Lower leg skin (tissue), 4 donors: Measurements from ENCODE around the gene SLC5A2. TPM values are rescaled to one million over a fixed set of nuclear protein-coding genes. Genes with fewer than 3 reads are reported as not detected.
"Not testable (repeated sequence)": the region's sequence is repeated elsewhere in the genome, so short reads cannot be mapped to it uniquely, and the experiment has no call there.

Source experiments
- DNase-seq, 2 donors: peaks; one replicate each; pipeline ENCODE4 v3.0.0-alpha.2; 2019; ENCODE audit warnings: low spot score in 2 of 2
- H3K4me3 ChIP-seq: fragments of 200-600 bp; sonication (generic); 2 replicates; pipeline ENCODE4 v1.5.1; 2017; ENCODE audit warnings: mild to moderate bottlenecking, low read depth; ENCODE audit not compliant: poor library complexity, severe bottlenecking
- POLR2A ChIP-seq, 2 donors: fragments of 450-650 bp; IDR thresholded peaks; one replicate each; pipeline ENCODE4 v1.6.1; 2016 to 2017; ENCODE audit warnings: antibody characterized with exemption in 2 of 2, mild to moderate bottlenecking in 1 of 2, moderate library complexity in 1 of 2
- WGBS, 2 donors: methylation state at CpG; one replicate each; pipeline ENCODE4 v1.1.5; 2018; 5-methylcytosine and 5-hydroxymethylcytosine counted together
- intact Hi-C: fragments of 100-400 bp; cut with DNase I; formaldehyde crosslinking; loops from one replicate; pipeline ENCODE4 v1.15.0; 2023; ENCODE audit warnings: low total_unique reads
- total RNA-seq, 4 donors: library from RNA; depleted of rRNA; stranded (reverse); fragments of >200 nt; gene quantifications; one replicate each; pipeline ENCODE4 v1.1.0, GENCODE V29; 2016
- TF ChIP-seq, protein P1 (sequence below), 3 donors: fragments of 450-650 bp; IDR thresholded peaks; one replicate each; pipeline ENCODE4 v1.5.1; 2016; ENCODE audit warnings: antibody characterized with exemption in 3 of 3, mild to moderate bottlenecking in 3 of 3, moderate library complexity in 2 of 3

Gene SLC5A2
- total RNA-seq, 4 donors from 2014 or later = 0.17 to 0.27 (median 0.21) TPM

DNA sequence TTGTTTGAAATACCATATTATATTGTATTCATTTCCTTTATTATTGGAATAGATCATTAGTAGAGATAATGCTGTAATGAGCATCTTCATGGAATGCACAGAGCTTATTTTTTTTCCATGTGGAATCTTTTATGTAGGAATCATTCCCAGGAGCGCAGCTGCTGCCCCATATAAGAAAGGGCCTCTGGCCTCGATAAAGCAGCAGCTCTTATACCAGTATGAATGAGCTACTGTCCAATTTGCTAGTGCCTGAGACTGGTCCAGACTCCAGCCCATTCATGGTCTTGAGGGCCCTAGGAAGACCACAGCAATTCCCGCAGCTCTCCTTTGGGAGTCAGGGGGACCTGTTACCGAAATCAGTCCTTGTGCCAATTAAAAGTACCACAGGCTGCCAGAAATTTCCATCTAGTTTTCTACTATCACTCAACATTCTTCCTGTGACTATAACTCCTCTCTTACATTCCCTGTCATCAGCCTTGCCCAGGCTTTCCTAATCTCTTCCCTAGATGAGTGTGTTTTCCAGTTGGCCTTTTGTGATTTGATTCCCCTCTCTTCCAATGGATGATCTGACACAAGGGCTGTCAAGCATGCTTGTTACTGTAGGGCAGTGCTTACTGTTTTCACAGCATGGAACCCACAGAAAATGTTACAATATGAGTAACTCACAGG is 42.3 kb upstream of the SLC5A2 start:
- 60 to 62% methylated on average over 4 of the region's 4 CpGs for WGBS, 2 donors
- DNase-seq = no peak
- H3K4me3 ChIP-seq = no peak overlapping the region
- intact Hi-C loops = loop anchor here (10.0 kb wide), 3 partner anchors 56 to 456 kb away; partner anchors contain the start of gene HSD3B7
- TF ChIP-seq, protein P1, sequence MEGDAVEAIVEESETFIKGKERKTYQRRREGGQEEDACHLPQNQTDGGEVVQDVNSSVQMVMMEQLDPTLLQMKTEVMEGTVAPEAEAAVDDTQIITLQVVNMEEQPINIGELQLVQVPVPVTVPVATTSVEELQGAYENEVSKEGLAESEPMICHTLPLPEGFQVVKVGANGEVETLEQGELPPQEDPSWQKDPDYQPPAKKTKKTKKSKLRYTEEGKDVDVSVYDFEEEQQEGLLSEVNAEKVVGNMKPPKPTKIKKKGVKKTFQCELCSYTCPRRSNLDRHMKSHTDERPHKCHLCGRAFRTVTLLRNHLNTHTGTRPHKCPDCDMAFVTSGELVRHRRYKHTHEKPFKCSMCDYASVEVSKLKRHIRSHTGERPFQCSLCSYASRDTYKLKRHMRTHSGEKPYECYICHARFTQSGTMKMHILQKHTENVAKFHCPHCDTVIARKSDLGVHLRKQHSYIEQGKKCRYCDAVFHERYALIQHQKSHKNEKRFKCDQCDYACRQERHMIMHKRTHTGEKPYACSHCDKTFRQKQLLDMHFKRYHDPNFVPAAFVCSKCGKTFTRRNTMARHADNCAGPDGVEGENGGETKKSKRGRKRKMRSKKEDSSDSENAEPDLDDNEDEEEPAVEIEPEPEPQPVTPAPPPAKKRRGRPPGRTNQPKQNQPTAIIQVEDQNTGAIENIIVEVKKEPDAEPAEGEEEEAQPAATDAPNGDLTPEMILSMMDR (IDR thresholded peaks at IDR 0.05) = no peak
- TF ChIP-seq POLR2A (IDR thresholded peaks at IDR 0.05) = no peak

DNA sequence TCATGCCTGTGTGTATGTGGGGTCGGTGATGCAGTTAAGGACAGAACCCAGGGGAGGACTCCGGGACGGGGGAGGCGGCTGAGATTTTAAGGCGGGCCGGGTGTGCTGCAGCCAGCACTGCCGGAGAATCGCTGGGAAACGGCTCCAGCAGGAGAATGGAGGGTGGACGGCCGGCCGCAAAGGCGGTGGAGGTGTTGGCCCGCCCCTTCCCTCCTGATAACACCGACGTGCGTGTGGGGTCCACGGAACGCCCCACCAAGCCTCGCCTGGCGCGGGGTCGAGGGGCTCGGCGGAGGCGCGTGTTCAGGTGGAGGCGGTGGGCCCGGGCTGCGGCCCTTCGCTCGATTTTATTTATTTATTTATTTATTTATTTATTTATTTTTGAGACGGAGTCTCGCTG is 41.0 kb upstream of the SLC5A2 start:
- H3K4me3 ChIP-seq = no peak overlapping the region
- no peak for DNase-seq
- intact Hi-C loops = loop anchor here (10.0 kb wide), 3 partner anchors 57 to 457 kb away; partner anchors contain the start of gene HSD3B7
- WGBS, 2 donors = 70 to 73% methylated on average over 34 of the region's 34 CpGs
- TF ChIP-seq POLR2A (IDR thresholded peaks at IDR 0.05) = no peak
- TF ChIP-seq, protein P1 (IDR thresholded peaks at IDR 0.05) = no peak

DNA sequence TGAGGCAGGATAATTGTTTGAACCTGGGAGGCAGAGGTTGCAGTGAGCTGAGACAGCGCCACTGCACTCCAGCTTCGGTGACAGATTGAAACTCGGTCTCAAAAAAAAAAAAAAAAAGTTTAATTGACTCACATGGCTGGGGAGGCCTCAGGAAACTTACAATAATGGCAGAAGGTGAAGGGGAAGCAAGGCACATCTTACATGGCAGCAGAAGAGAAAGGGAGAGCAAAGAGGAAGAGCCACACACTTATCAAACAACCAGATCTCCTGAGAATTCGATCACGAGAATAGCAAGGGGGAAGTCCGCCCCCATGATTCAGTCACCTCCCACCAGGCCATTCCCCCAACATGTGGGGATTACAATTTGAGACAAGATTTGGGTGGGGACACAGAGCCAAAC is 37.0 kb upstream of the SLC5A2 start:
- intact Hi-C loops = loop anchor here (10.0 kb wide), 3 partner anchors 61 to 461 kb away; partner anchors contain the start of gene HSD3B7
- WGBS, 2 donors = 68 to 82% methylated on average over 6 of the region's 6 CpGs
- H3K4me3 ChIP-seq, DNase-seq: not testable (repeated sequence)

DNA sequence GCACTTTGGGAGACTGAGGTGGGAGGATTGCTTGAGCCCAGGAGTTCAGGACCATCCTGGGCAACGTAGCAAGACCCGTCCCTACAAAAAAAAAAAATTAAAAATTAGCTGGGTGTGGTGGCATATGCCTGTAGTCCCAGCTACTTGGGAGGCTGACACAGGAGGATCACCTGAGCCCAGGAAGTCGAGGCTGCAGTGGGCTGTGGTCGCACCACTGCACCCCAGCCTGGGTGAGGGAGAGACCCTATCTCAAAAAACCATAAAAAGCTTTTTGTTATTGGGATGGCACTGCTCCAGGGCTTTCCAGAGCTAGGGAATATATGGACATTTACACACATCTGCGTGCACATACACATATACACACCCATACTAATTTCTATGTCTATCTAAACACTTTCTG is 31.7 kb upstream of the SLC5A2 start:
- TF ChIP-seq POLR2A (IDR thresholded peaks at IDR 0.05) = no peak
- TF ChIP-seq, protein P1 (IDR thresholded peaks at IDR 0.05) = no peak
- no peak overlapping the region for H3K4me3 ChIP-seq
- peak in 1 of 2 donors; percentile 64 for DNase-seq
- WGBS, 2 donors = 68 to 73% methylated on average over 5 of the region's 5 CpGs
- intact Hi-C loops = no loop called here

DNA sequence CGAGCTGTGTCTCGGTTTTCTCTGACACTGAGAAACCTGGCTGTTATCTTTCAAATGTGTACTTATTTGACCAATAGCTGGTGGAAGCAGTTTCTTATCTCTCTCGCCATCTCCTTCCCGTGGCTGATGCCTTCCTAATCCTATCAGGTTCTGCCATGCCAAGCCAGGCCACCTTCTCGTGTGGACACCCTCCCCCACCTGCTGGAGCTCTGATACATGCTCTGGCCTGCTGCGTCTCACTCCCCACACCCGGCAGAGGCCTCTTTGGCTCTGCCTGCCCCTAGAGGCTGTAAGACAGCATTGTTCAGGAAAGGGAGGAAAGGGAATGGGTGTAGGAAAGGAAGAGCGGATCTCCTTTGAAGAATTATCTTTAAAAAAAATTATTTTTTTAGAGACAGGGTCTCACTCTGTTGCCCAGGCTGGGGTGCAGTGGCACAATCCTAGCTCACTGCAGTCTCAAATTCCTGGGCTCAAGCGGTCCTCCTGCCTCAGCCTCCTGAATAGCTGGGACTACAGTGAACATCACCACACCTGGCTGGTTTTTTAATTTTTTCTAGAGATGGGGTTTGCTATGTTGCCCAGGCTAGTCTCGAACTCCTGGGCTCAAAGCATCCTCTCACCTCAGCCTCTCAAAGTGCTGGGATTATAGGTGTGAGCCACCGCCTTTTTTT is 31.1 kb upstream of the SLC5A2 start:
- WGBS, 2 donors = 42 to 43% methylated on average over 11 of the region's 11 CpGs
- peak in 1 of 2 donors; percentile 88 for DNase-seq
- H3K4me3 ChIP-seq = no peak overlapping the region
- intact Hi-C loops = no loop called here
- no peak for TF ChIP-seq POLR2A (IDR thresholded peaks at IDR 0.05)
- TF ChIP-seq, protein P1 (IDR thresholded peaks at IDR 0.05) = peak in 1 of 3 donors; percentile 28

GRCh38 chr16:31452631-31453106 is 30.3 kb upstream of the SLC5A2 start:
- DNase-seq = peak in 1 of 2 donors; percentile 75
- H3K4me3 ChIP-seq = no peak overlapping the region
- TF ChIP-seq, protein P1 (IDR thresholded peaks at IDR 0.05) = no peak
- no peak for TF ChIP-seq POLR2A (IDR thresholded peaks at IDR 0.05)
- WGBS, 2 donors = 20 to 27% methylated on average over 3 of the region's 3 CpGs
- intact Hi-C loops = no loop called here
